Liver (tissue), 9 donors: Measurements from ENCODE around the gene SMAD1. TPM values are rescaled to one million over a fixed set of nuclear protein-coding genes. Genes with fewer than 3 reads are reported as not detected.

ENCODE experiments used
- DNase-seq: peaks from one replicate; pipeline ENCODE4 v3.0.0-alpha.2; 2017; ENCODE audit warnings: low spot score
- H3K27ac ChIP-seq, 2 donors: one replicate each; pipeline ENCODE4 v1.7.0; 2013; ENCODE audit warnings: inconsistent platforms in 2 of 2, low read length in 2 of 2, control low read depth in 1 of 2, low read depth in 1 of 2, mild to moderate bottlenecking in 1 of 2
- H3K27me3 ChIP-seq, 4 donors: one replicate each; pipeline versions ENCODE4 v1.6.1 to v1.7.0; 2013; ENCODE audit warnings: low read length in 3 of 4, inconsistent platforms in 1 of 4, mild to moderate bottlenecking in 1 of 4, moderate library complexity in 1 of 4; ENCODE audit not compliant: control insufficient read depth in 4 of 4, insufficient read depth in 4 of 4
- H3K36me3 ChIP-seq, 4 donors: one replicate each; pipeline versions ENCODE4 v1.6.1 to v1.7.0; 2013; ENCODE audit warnings: low read length in 3 of 4, mild to moderate bottlenecking in 3 of 4, low read depth in 1 of 4, moderate library complexity in 1 of 4; ENCODE audit not compliant: control insufficient read depth in 4 of 4, insufficient read depth in 3 of 4
- H3K4me1 ChIP-seq, 4 donors: one replicate each; pipeline versions ENCODE4 v1.6.1 to v1.7.0; 2013; ENCODE audit warnings: low read length in 3 of 4, mild to moderate bottlenecking in 3 of 4, moderate library complexity in 1 of 4; ENCODE audit not compliant: control insufficient read depth in 4 of 4, insufficient read depth in 4 of 4
- H3K4me3 ChIP-seq, 3 donors: one replicate each; pipeline versions ENCODE4 v1.6.1 to v1.7.0; 2013; ENCODE audit warnings: low read length in 3 of 3, control low read depth in 1 of 3, low read depth in 1 of 3, mild to moderate bottlenecking in 1 of 3
- H3K9ac ChIP-seq, 2 donors: one replicate each; pipeline ENCODE4 v1.7.0; 2013; ENCODE audit warnings: low read length in 2 of 2, mild to moderate bottlenecking in 2 of 2, moderate library complexity in 2 of 2, control low read depth in 1 of 2, low read depth in 1 of 2
- H3K9me3 ChIP-seq, 4 donors: one replicate each; pipeline versions ENCODE4 v1.6.1 to v1.7.0; 2013; ENCODE audit warnings: low read length in 3 of 4; ENCODE audit not compliant: control insufficient read depth in 4 of 4
- CTCF ChIP-seq: fragments of 150-350 bp; IDR thresholded peaks from 2 replicates; pipeline ENCODE4 v1.5.1; 2017; ENCODE audit warnings: improper control_type of control experiment, low read depth, low read length; ENCODE audit not compliant: missing input control
- HNF4A ChIP-seq, 2 donors: conservative IDR thresholded peaks; 2 replicates each; pipeline ENCODE4 v1.6.1; 2016; ENCODE audit warnings: antibody characterized with exemption in 2 of 2, mild to moderate bottlenecking in 2 of 2
- HNF4G ChIP-seq: IDR thresholded peaks from 2 replicates; pipeline ENCODE4 v1.6.1; 2016; ENCODE audit warnings: antibody characterized with exemption
- JUND ChIP-seq, 2 donors: IDR thresholded peaks; 2 replicates each; pipeline ENCODE4 v1.6.1; 2016; ENCODE audit warnings: antibody characterized with exemption in 2 of 2
- MAX ChIP-seq: IDR thresholded peaks from 2 replicates; pipeline ENCODE4 v1.6.1; 2016; ENCODE audit warnings: antibody characterized with exemption
- NR2F2 ChIP-seq: IDR thresholded peaks from 2 replicates; pipeline ENCODE4 v1.6.1; 2016; ENCODE audit warnings: antibody characterized with exemption
- REST ChIP-seq: IDR thresholded peaks from 2 replicates; pipeline ENCODE4 v1.6.1; 2016; ENCODE audit warnings: antibody characterized with exemption, mild to moderate bottlenecking
- YY1 ChIP-seq: IDR thresholded peaks from 2 replicates; pipeline ENCODE4 v1.6.1; 2016; ENCODE audit warnings: antibody characterized with exemption, mild to moderate bottlenecking
- WGBS: extraction: QIAGEN DNeasy Blood & Tissue Kit; methylation state at CpG from one replicate; pipeline ENCODE4 v1.1.7; 2013; 5-methylcytosine and 5-hydroxymethylcytosine counted together
- polyA plus RNA-seq, 2 donors: library from polyadenylated mRNA; stranded (reverse) in 1 of 2; unstranded in 1 of 2; fragments of 200-250 nt in 1 of 2; fragments of >200 nt in 1 of 2; fragmentation: Nextera tagmentation in 1 of 2; extraction: Ambion mirVana in 1 of 2; gene quantifications; one replicate each; pipeline versions ENCODE4 v1.2.1 to v1.2.3, GENCODE V29; 2013 to 2015
- total RNA-seq, 2 donors: library from RNA; depleted of rRNA; stranded (reverse); fragments of >200 nt; gene quantifications; one replicate each; pipeline ENCODE4 v1.2.3, GENCODE V29; 2014
- donor health status: healthy.
- donor health status: healthy.
- donor health status: healthy.
- donor health status: healthy.
- donor health status: healthy.

The SMAD1 gene
- total and polyA plus RNA-seq, 4 donors = 6.3 to 43.8 (median 14.6) TPM

GRCh38 chr4:145602129-145602760 lies 120.6 kb downstream of the SMAD1 start:
- no peak overlapping the region for H3K27ac ChIP-seq
- no peak overlapping the region for H3K4me3 ChIP-seq
- no peaks in the 10 kb centered on the region for H3K9me3 ChIP-seq
- H3K27me3 ChIP-seq = no peaks in the 10 kb centered on the region
- no peak for TF ChIP-seq MAX
- no peak for TF ChIP-seq HNF4G
- TF ChIP-seq YY1 = no peak
- TF ChIP-seq HNF4A (conservative IDR thresholded peaks at IDR 0.05) = no peak
- TF ChIP-seq NR2F2 = no peak
- no peak for TF ChIP-seq REST
- TF ChIP-seq CTCF = no peak
- no peaks in the 10 kb centered on the region for H3K36me3 ChIP-seq
- no peaks in the 10 kb centered on the region for H3K4me1 ChIP-seq
- WGBS = 73% methylated on average over 4 of the region's 4 CpGs
- H3K9ac ChIP-seq = no peak overlapping the region
- no peak for DNase-seq

GRCh38 chr4:145605941-145606340 lies 124.3 kb downstream of the SMAD1 start:
- Histone ChIP-seq H3K4me1 (no peaks in the 10 kb centered on the region), H3K27ac (no peak overlapping the region), H3K9me3 (no peaks in the 10 kb centered on the region), H3K27me3 (no peaks in the 10 kb centered on the region), H3K4me3 (no peak overlapping the region), H3K36me3 (no peaks in the 10 kb centered on the region), H3K9ac (no peak overlapping the region)
- TF ChIP-seq HNF4G = no peak
- no peak for TF ChIP-seq REST
- TF ChIP-seq JUND (IDR thresholded peaks at IDR 0.05) = no peak
- DNase-seq = no peak

Other genes with a start within 250 kb of the SMAD1 start
- 10 to 100 TPM in 1 of 2 donors, 1 to 10 TPM in 1; 4.8 to 17.3 TPM for gene MMAA, start 137.5 kb downstream of the SMAD1 start, total RNA-seq
- 10 to 100 TPM; 13.3 to 18.9 TPM for gene MMAA, start 137.5 kb downstream of the SMAD1 start, polyA plus RNA-seq
- gene C4orf51, start 198.3 kb downstream of the SMAD1 start, total RNA-seq = not detected
- gene C4orf51, start 198.3 kb downstream of the SMAD1 start, polyA plus RNA-seq = not detected